NK-92 (cell line): ENCODE measurements around the gene ZFP1.

Experiments used
- DNase-seq: peaks from one replicate; lab custom pipeline; 2025; ENCODE audit not compliant: unreplicated experiment; lab: John Stamatoyannopoulos, UW

Gene ZFP1

DNA sequence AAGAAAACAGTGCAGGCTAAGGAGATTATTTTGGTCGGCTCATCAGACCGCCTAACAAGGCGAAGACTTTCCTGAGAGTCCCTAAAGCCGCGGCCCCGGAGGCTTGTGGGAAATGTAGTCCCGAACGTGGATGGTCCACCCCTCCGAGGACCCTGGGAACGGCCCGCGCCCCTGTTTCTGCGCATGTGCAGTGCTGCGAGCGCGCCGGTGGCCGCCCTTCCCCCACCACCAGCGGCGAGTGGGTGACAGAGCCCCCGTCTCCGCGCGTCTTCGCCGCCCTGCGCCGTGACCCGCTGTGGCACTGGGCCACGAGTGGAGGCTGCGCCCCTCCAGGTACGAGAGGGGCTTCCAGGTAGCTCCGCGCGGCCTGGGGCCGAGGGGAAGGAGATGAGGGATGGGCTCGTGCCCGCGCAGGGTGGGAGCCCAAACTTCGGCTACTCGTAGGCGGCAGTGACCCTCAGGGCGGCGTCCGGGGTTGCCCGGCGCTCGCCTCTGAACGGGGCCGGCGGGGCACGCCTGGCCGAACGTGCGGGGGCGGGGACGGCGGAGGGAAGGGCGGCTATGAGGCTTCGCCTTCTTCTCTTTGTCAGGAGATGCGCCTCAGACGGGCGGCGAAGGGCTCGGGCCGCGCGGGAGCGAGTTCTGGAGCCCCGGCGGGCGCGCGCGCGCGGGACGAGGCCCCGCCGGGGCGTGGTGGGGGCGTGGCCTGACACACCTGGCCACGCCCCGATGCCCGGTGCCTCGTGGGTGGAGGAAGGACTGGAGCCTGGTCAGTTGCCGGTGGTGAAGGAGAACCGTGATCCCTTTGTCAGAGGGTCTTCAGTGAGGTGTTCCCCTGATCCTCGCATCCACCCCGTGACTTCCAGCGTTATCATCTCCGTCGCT lies at the start of gene ZFP1:
Gene ZFP1, plus strand, starts transcription at position 214 of the 885 bp plus-strand sequence. CDS start 4,428 bp downstream, outside the sequence.
- DNase-seq: peak; percentile 58

GRCh38 chr16:75099075-75099667 lies 49.2 kb upstream of the ZFP1 start:
- no peak for DNase-seq

- no peak for DNase-seq
Measured at GRCh38 chr16:75099738-75100602, 48.4 kb upstream of the ZFP1 start.

- no peak for DNase-seq
Measured at GRCh38 chr16:75100603-75100990, 47.7 kb upstream of the ZFP1 start.

GRCh38 chr16:75101635-75102034 lies 46.7 kb upstream of the ZFP1 start:
- DNase-seq: no peak

DNA sequence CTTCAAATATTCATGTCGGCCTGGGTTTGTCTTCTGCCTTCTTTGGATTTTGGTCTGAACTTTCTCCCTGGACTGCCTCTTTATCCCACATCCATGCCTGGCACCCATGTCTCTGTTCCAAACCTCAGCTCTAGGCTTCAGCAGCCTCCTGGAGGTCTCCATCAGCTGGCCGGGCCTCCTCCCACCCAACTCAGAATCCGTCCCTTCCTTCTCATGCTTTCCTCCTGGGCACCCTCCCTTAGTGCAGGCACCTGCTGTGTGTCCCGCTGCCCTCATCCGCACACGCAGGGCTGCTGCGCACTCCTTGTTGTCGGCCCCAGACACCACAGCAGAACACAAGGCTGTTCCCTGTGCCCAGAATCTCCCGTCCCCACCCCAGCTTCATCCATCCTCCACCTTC lies 45.7 kb upstream of the ZFP1 start:
- DNase-seq: no peak

GRCh38 chr16:75103994-75104393 lies 44.3 kb upstream of the ZFP1 start:
- no peak for DNase-seq

GRCh38 chr16:75104836-75105235 lies 43.5 kb upstream of the ZFP1 start:
- DNase-seq: no peak

DNA sequence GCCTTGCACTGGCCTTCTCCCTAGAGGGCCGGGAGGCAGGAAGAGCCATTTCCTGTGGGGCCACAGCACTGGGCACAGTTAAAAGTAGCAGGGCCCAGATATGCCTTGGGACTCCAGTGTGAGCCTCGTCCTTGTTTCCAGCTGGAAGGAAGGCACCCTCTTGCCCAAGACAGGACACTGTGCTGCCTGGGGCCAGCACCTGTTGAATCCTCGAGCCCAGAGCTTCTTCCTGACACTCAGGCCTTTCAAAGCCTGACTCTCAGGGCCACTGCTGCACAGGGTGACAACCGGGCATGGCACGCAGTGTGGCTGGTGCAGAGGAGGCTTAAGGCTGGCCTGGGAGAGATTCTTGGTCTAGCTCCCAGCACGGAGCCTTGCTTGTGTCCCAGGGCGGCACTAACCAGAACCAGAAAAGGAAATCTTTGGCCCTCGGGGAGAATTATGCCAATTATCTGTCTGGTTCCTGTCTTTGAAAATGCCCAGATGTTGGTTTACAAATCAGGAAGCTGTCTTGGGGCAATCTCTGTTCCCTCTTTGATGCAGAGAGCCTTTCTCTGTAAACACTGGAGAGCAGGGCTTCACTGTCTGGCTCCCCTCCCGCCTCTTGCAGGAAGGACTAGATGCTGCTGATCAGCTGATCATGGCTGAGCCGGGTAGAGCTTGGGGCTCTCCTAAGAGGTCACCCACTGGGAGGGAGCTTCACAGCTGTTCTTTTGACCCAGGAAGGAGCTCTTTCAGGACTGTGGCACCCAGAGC lies 42.8 kb upstream of the ZFP1 start:
- no peak for DNase-seq

DNA sequence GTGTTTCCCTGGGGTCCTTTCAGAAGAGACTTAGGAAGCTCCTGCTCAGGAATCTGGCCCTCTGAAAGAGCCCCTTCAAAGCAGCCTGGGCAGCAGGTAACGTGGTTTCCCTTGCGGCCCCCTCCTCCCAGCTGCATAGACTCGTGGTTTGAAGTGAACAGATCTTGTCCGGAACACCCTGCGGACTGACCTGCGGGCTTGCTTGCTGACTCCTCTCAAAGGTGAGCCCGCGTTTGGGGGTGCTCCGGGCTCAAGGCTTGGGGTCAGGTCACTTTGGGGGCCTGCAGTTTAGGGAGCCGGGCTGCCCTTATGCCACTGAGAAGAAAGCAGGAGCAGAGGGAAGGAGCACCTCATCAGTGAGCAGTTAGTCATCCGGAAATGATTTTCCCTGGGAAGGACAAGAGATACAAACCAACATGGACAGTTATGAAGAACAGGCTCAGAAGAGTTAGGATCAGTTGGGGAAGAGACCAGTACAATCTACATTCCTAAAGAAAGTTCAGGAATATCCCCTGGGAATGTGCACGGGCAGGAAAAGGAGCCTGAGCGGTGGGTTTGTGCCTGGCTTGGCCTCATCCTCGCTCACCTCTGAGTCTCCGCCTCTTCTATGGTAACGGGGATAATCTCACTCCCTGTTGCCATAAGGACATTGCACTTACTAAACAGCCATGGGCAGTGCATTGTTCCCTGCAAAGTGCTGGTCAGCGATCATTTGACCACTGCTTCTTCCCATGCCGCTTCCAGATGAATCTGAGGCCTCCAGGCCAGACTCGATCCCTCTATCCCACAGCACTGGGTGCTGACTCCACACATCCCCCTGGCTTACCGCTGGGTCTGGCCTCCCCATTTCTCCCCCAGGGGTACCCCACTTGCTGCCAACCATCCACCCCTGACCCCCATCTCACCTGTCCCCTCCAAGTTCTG lies 41.7 kb upstream of the ZFP1 start:
- no peak for DNase-seq

DNA sequence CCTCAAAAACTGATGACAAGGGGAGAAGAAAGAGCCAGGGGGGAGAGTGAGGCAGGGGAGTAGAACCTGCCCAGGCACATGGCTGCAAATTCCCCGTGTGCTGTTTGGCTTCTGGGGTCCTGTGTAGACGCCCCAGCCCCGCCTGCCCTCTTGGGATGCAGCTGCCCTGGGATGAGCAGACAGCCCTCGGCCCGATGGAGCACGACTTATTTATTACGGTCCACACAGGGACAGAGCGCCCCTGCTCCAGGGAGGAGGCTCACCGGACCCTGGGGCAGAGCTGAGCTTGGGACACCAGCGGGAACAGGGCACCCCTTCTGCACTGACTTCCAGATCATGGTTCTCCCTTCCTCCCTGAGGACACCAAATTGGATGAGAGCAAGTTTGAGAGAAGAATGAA lies 40.8 kb upstream of the ZFP1 start:
- DNase-seq: no peak

- no peak for DNase-seq
Measured at GRCh38 chr16:75108792-75109731, 39.3 kb upstream of the ZFP1 start.

- no peak for DNase-seq
Measured at GRCh38 chr16:75109732-75110243, 38.5 kb upstream of the ZFP1 start.

- DNase-seq: no peak
Measured at GRCh38 chr16:75110637-75111513, 37.4 kb upstream of the ZFP1 start.

- no peak for DNase-seq
Measured at GRCh38 chr16:75111514-75111940, 36.8 kb upstream of the ZFP1 start.

DNA sequence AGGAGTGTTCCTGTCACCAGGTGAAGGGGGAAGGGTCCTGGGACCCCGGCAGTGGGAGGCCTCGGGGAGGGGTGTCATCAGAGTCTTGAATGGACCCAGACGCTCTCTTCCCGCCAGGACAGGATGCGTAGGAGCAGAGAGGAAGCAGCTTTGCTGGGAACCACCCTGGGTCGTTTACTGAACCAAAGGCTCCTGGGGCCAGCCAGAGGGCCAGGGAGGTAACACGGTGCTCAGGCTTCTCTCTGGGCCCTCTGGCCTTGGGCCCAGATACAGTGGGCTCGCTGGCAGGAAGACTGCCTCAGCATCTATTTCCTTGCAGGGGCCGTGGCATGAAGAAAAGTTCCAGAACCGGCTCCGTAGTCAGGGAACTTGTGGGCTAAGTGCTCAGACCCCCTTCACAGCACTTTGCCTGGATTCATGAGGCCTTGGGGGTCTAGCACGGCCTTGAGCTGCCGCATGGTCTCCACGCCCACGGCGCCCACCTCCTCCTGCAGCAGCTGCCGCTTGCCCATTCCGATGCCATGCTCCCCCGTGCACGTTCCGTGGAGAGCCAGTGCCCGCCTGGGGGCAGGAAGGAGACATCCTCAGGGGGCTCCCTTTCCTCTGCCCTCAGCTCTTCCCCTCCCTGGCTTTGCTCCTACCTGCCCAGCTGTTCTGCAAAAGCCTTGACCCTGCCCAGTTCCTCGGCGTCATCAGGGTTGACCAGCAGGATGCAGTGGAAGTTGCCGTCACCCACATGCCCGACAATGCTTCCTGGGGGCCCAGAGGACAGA lies 36.2 kb upstream of the ZFP1 start:
- DNase-seq: no peak
